MM.1S (cell line): Measurements from ENCODE around the gene ATP8B3.
"Not testable (repeated sequence)": the region's sequence is repeated elsewhere in the genome, so short reads cannot be mapped to it uniquely, and the experiment has no call there.

Experiments used
- DNase-seq: peaks from one replicate; pipeline ENCODE4 v3.0.0-alpha.2; 2015
- H2AFZ ChIP-seq: fragments of 300-600 bp; sonication (generic); 2 replicates; pipeline ENCODE4 v1.6.0; 2016; ENCODE audit warnings: antibody characterized with exemption, low read length
- H3F3A ChIP-seq: fragments of 300-600 bp; sonication (generic); 2 replicates; pipeline ENCODE4 v1.6.1; 2016; ENCODE audit warnings: mild to moderate bottlenecking, antibody characterized with exemption, low read length, moderate library complexity, mixed read lengths; ENCODE audit not compliant: insufficient read depth
- H3K27ac ChIP-seq: fragments of 300-600 bp; sonication (generic); 2 replicates; pipeline ENCODE4 v1.5.1; 2016; ENCODE audit warnings: mild to moderate bottlenecking, low read length
- H3K27me3 ChIP-seq: fragments of 300-600 bp; sonication (generic); replicated peaks from 2 replicates; pipeline ENCODE4 v1.6.0; 2016; ENCODE audit warnings: low read length; ENCODE audit not compliant: insufficient read depth
- H3K36me3 ChIP-seq: fragments of 300-600 bp; sonication (generic); replicated peaks from 2 replicates; pipeline ENCODE4 v1.6.1; 2016; ENCODE audit warnings: mild to moderate bottlenecking, low read length, mixed read lengths; ENCODE audit not compliant: insufficient read depth
- H3K4me1 ChIP-seq: fragments of 300-600 bp; sonication (generic); 2 replicates; pipeline ENCODE4 v1.6.1; 2016; ENCODE audit warnings: low read length, mixed read lengths
- H3K4me2 ChIP-seq: fragments of 300-600 bp; sonication (generic); 2 replicates; pipeline ENCODE4 v1.6.0; 2016; ENCODE audit warnings: low read depth, low read length
- H3K4me3 ChIP-seq: fragments of 300-600 bp; sonication (generic); 2 replicates; pipeline ENCODE4 v1.5.1; 2016; ENCODE audit warnings: low read length, mixed read lengths
- H3K79me2 ChIP-seq: fragments of 300-600 bp; sonication (generic); 2 replicates; pipeline ENCODE4 v1.6.1; 2016; ENCODE audit warnings: mixed run types, low read length, mixed read lengths
- H3K9ac ChIP-seq: fragments of 300-600 bp; sonication (generic); 2 replicates; pipeline ENCODE4 v1.6.1; 2016; ENCODE audit warnings: low read length, mixed read lengths
- H3K9me2 ChIP-seq: fragments of 300-600 bp; sonication (generic); replicated peaks from 2 replicates; pipeline ENCODE4 v1.6.1; 2016; ENCODE audit warnings: mild to moderate bottlenecking, low read length, mixed read lengths; ENCODE audit not compliant: insufficient read depth
- H3K9me3 ChIP-seq: fragments of 300-600 bp; sonication (generic); replicated peaks from 2 replicates; pipeline ENCODE4 v1.6.1; 2016; ENCODE audit warnings: mild to moderate bottlenecking, low read length, mixed read lengths; ENCODE audit not compliant: insufficient read depth
- H4K20me1 ChIP-seq: fragments of 300-600 bp; sonication (generic); 2 replicates; pipeline ENCODE4 v1.6.1; 2016; ENCODE audit warnings: mild to moderate bottlenecking, low read length, moderate library complexity, mixed read lengths; ENCODE audit not compliant: insufficient read depth
- CTCF ChIP-seq: fragments of 300-600 bp; sonication (generic); IDR thresholded peaks from 2 replicates; pipeline ENCODE4 v1.5.1; 2016; ENCODE audit warnings: antibody characterized with exemption, low read length, mixed read lengths
- EZH2 ChIP-seq: fragments of 300-600 bp; sonication (generic); optimal IDR thresholded peaks from 2 replicates; pipeline ENCODE3; 2017; ENCODE audit warnings: low read depth, mild to moderate bottlenecking, antibody characterized with exemption, low read length, mixed read lengths
- EZH2phosphoT487 ChIP-seq: fragments of 300-600 bp; sonication (generic); IDR thresholded peaks from 2 replicates; pipeline ENCODE4 v1.6.1; 2018; ENCODE audit warnings: antibody characterized with exemption, low read length

The ATP8B3 gene

DNA sequence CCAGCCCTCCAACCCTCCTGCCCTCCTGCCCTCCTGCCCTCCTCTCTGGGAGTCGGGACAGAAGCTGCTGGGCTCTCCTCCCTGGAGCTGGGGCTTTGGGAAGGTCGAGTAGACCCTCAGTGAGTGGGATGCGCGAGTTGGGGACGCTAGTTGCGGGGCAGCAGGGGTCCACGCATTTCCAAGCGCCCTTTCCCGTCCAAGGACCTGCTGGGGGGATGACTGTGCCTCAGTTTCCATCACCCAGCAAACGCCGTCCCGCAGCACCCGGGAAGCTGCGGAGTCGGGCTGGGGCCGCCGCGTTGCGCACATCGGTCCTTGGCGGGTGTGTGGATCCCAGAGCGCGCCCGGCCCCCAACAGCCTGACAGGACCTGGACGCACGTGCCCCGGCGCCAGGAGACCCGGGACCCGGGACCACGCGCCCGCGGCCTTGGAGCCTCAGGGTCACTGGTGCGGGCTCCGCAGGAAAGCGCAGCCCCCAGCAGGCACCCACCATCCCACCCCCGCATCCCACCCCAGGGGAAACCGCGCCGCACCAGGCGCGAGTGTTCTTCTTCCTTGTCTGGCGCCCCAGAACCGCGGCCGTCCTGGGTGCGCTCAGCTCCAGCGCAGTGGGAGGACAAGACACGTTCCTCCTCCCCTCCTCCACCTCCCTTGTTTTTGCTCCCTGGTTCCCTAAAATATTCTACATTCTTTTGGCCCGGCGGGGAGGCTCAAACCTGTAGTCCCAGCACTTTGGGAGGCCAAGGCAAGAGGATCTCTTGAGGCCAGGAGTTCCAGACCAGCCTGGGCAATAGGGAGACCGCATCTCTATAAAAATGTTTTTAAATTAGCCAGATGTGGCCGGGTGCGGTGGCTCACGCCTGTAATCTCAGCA lies 49.6 kb downstream of the ATP8B3 start:
- Histone ChIP-seq H3K36me3 (no peaks in the 10 kb centered on the region), H4K20me1 (no peaks in the 10 kb centered on the region), H3K9me3 (no peaks in the 10 kb centered on the region), H3K27ac (no peak overlapping the region), H3K27me3 (peaks cover 94% of the 10 kb centered on the region), H3K4me3 (no peak overlapping the region), H3K9me2 (no peaks in the 10 kb centered on the region), H2AFZ (no peak overlapping the region), H3F3A (no peaks in the 10 kb centered on the region), H3K9ac (no peak overlapping the region), H3K79me2 (no peaks in the 10 kb centered on the region), H3K4me1 (no peaks in the 10 kb centered on the region), H3K4me2 (no peak overlapping the region)
- no peak for TF ChIP-seq EZH2phosphoT487
- TF ChIP-seq CTCF = no peak
- no peak for TF ChIP-seq EZH2
- no peak for DNase-seq

GRCh38 chr19:1761528-1762242 lies 50.4 kb downstream of the ATP8B3 start:
- Histone ChIP-seq H3K27ac (no peak overlapping the region), H3K9me2 (no peaks in the 10 kb centered on the region), H3K36me3 (no peaks in the 10 kb centered on the region), H4K20me1 (no peaks in the 10 kb centered on the region), H3K4me1 (no peaks in the 10 kb centered on the region), H3K27me3 (peaks cover 95% of the 10 kb centered on the region), H3K9me3 (no peaks in the 10 kb centered on the region), H3F3A (no peaks in the 10 kb centered on the region), H3K79me2 (no peaks in the 10 kb centered on the region), H2AFZ (no peak overlapping the region), H3K4me3 (no peak overlapping the region), H3K9ac (no peak overlapping the region), H3K4me2 (no peak overlapping the region)
- DNase-seq = no peak
- no peak for TF ChIP-seq EZH2phosphoT487
- no peak for TF ChIP-seq EZH2
- no peak for TF ChIP-seq CTCF

- H3F3A ChIP-seq, H3K79me2 ChIP-seq, H3K9me2 ChIP-seq, H2AFZ ChIP-seq, H3K4me3 ChIP-seq, H3K4me1 ChIP-seq, H3K4me2 ChIP-seq, DNase-seq, H3K27ac ChIP-seq, H3K36me3 ChIP-seq, H3K9me3 ChIP-seq, H4K20me1 ChIP-seq, H3K9ac ChIP-seq: not testable (repeated sequence)
- peaks cover 95% of the 10 kb centered on the region for H3K27me3 ChIP-seq
These were observed 51.1 kb downstream of the ATP8B3 start for GRCh38 chr19:1760786-1761527.
